ENCODE data around the gene VANGL1.

DNA sequence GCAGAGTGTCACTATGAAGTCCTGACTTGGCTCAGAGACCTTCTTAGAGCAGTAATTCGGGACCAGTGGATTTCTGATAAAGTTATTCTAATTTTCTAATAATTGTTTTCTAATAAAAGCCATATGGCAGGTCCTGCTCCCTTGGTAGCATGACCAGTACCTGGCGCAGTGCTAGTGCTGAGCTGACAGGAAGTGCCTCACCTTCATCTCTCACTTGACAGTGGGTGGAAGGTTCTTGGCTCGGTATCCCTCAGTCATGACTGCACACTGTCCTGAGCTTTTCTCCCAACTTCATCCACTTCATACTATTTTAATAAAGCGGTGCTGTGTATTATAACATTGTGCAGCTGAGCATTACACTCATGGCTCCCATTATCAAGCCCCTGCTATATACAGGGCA lies 14.1 kb downstream of the VANGL1 start:
- TF ChIP-seq CTCF (IDR thresholded peaks at IDR 0.05; ENCODE audit: insufficient read depth, low read depth, low read length) (no peak), EZH2 (IDR thresholded peaks at IDR 0.05; ENCODE audit: insufficient read depth, low read length) (no peak)
